HepG2 (cell line): ENCODE results near the gene RPF1. TPM values are rescaled to one million over a fixed set of nuclear protein-coding genes. Genes with fewer than 3 reads are reported as not detected.
A peak's percentile ranks its signal among the peaks of the same experiment; 100 is the strongest.

Source experiments
- ARNT ChIP-seq: fragments of 450-650 bp; IDR thresholded peaks from 2 replicates; pipeline ENCODE4 v1.6.1; 2017
- CENPT ChIP-seq: sonication (generic); formaldehyde crosslinking; IDR thresholded peaks from 2 replicates; pipeline ENCODE4 v1.8.0; 2022; ENCODE audit warnings: low read depth, mild to moderate bottlenecking, moderate library complexity, missing genetic modification reagents
- FOXJ3 ChIP-seq: sonication (generic); formaldehyde crosslinking; IDR thresholded peaks from 2 replicates; pipeline ENCODE4 v1.4.0; 2020; ENCODE audit warnings: missing genetic modification reagents, mild to moderate bottlenecking, borderline replicate concordance
- GTF2F1 ChIP-seq: fragments of 150-350 bp; IDR thresholded peaks from 2 replicates; pipeline ENCODE4 v1.6.1; 2014; ENCODE audit warnings: low read length
- MEIS2 ChIP-seq: sonication (generic); formaldehyde crosslinking; IDR thresholded peaks from 2 replicates; pipeline ENCODE4 v1.9.0; 2021; ENCODE audit warnings: mild to moderate bottlenecking, missing genetic modification reagents
- NAIF1 ChIP-seq: sonication (generic); formaldehyde crosslinking; IDR thresholded peaks from 2 replicates; pipeline ENCODE4 v1.5.0; 2020; ENCODE audit warnings: mild to moderate bottlenecking, missing genetic modification reagents, borderline replicate concordance
- POGZ ChIP-seq: sonication (generic); formaldehyde crosslinking; IDR thresholded peaks from 2 replicates; pipeline ENCODE4 v1.4.0; 2020; ENCODE audit warnings: mild to moderate bottlenecking, missing genetic modification reagents
- RAD21 ChIP-seq: fragments of 450-650 bp; formaldehyde crosslinking; IDR thresholded peaks from 2 replicates; pipeline ENCODE4 v1.5.0; 2020; ENCODE audit warnings: mild to moderate bottlenecking
- SETDB1 ChIP-seq: sonication (generic); formaldehyde crosslinking; IDR thresholded peaks from 2 replicates; pipeline ENCODE4 v1.5.1; 2020; ENCODE audit warnings: missing genetic modification reagents, mild to moderate bottlenecking, borderline replicate concordance
- SMYD3 ChIP-seq: sonication (generic); formaldehyde crosslinking; IDR thresholded peaks from 2 replicates; pipeline ENCODE4 v1.8.1; 2023; ENCODE audit warnings: mild to moderate bottlenecking, missing genetic modification reagents
- TOE1 ChIP-seq: sonication (generic); formaldehyde crosslinking; IDR thresholded peaks from 2 replicates; pipeline ENCODE4 v1.4.0; 2020; ENCODE audit warnings: mild to moderate bottlenecking, missing genetic modification reagents
- WIZ ChIP-seq: sonication (generic); formaldehyde crosslinking; IDR thresholded peaks from 2 replicates; pipeline ENCODE4 v1.5.1; 2020; ENCODE audit warnings: mild to moderate bottlenecking, missing genetic modification reagents
- ZBTB7B ChIP-seq: sonication (generic); formaldehyde crosslinking; IDR thresholded peaks from 2 replicates; pipeline ENCODE4 v1.4.0; 2020; ENCODE audit warnings: missing genetic modification reagents
- ZFP41 ChIP-seq: sonication (generic); formaldehyde crosslinking; IDR thresholded peaks from 2 replicates; pipeline ENCODE4 v1.4.0; 2020; ENCODE audit warnings: mild to moderate bottlenecking, missing genetic modification reagents, borderline replicate concordance
- ZMYM3 ChIP-seq: sonication (generic); formaldehyde crosslinking; IDR thresholded peaks from 2 replicates; pipeline ENCODE4 v1.5.1; 2020; ENCODE audit warnings: mild to moderate bottlenecking, missing genetic modification reagents
- ZNF343 ChIP-seq: sonication (generic); formaldehyde crosslinking; IDR thresholded peaks from 2 replicates; pipeline ENCODE4 v1.4.0; 2020; ENCODE audit warnings: mild to moderate bottlenecking, missing genetic modification reagents
- ZNF446 ChIP-seq: sonication (generic); formaldehyde crosslinking; IDR thresholded peaks from 2 replicates; pipeline ENCODE4 v1.5.0; 2020; ENCODE audit warnings: mild to moderate bottlenecking, missing genetic modification reagents
- ZNF619 ChIP-seq: sonication (generic); formaldehyde crosslinking; IDR thresholded peaks from 2 replicates; pipeline ENCODE4 v1.4.0; 2020; ENCODE audit warnings: mild to moderate bottlenecking, missing genetic modification reagents
- ZNF780A ChIP-seq: sonication (generic); formaldehyde crosslinking; IDR thresholded peaks from 2 replicates; pipeline ENCODE4 v1.8.0; 2022; ENCODE audit warnings: mild to moderate bottlenecking, missing genetic modification reagents, moderate library complexity
- ZNF788 ChIP-seq: sonication (generic); formaldehyde crosslinking; IDR thresholded peaks from 2 replicates; pipeline ENCODE4 v1.5.0; 2020; ENCODE audit warnings: mild to moderate bottlenecking, missing genetic modification reagents, borderline replicate concordance
- ZSCAN30 ChIP-seq: sonication (generic); formaldehyde crosslinking; IDR thresholded peaks from 2 replicates; pipeline ENCODE4 v1.5.0; 2020; ENCODE audit warnings: mild to moderate bottlenecking, missing genetic modification reagents
- polyA plus RNA-seq, 8 experiments: library from polyadenylated mRNA; depleted of rRNA in 3 of 8; stranded (reverse) in 7 of 8; unstranded in 1 of 8; fragments of >200 nt; fragmentation: Illumina TruSeq in 4 of 8; extraction: Trizol in 4 of 8; gene quantifications; 2 replicates each; pipeline versions ENCODE4 v1.2.1 to v1.2.3, GENCODE V29; 2011 to 2016; ENCODE audit warnings: low read depth in 4 of 8, missing spikeins in 1 of 8, mixed read lengths in 1 of 8; ENCODE audit not compliant: insufficient read depth in 1 of 8
- total RNA-seq, 5 experiments: library from RNA; depleted of rRNA; stranded (reverse); fragments of >200 nt; fragmentation: Illumina TruSeq; extraction: Trizol; gene quantifications; 2 replicates each; pipeline ENCODE4 v1.2.3, GENCODE V29; 2016; ENCODE audit warnings: low read depth in 1 of 5
- TF ChIP-seq, protein P1 (sequence below): sonication (generic); formaldehyde crosslinking; IDR thresholded peaks from 2 replicates; pipeline ENCODE4 v1.5.0; 2020; ENCODE audit warnings: mild to moderate bottlenecking, missing genetic modification reagents, borderline replicate concordance
- TF ChIP-seq, protein P2 (sequence below): sonication (generic); formaldehyde crosslinking; IDR thresholded peaks from 2 replicates; pipeline ENCODE4 v1.8.0; 2022; ENCODE audit warnings: missing genetic modification reagents, mild to moderate bottlenecking, inconsistent platforms, borderline replicate concordance
- TF ChIP-seq, protein P3 (sequence below): sonication (generic); formaldehyde crosslinking; IDR thresholded peaks from 2 replicates; pipeline ENCODE4 v1.4.0; 2020; ENCODE audit warnings: mild to moderate bottlenecking, missing genetic modification reagents

The RPF1 gene
- total and polyA plus RNA-seq, 2 of the 13 experiments (the other 11 are each of a cell fraction or from before 2014, with no cell fraction given), result 23.0 to 39.0 TPM

DNA sequence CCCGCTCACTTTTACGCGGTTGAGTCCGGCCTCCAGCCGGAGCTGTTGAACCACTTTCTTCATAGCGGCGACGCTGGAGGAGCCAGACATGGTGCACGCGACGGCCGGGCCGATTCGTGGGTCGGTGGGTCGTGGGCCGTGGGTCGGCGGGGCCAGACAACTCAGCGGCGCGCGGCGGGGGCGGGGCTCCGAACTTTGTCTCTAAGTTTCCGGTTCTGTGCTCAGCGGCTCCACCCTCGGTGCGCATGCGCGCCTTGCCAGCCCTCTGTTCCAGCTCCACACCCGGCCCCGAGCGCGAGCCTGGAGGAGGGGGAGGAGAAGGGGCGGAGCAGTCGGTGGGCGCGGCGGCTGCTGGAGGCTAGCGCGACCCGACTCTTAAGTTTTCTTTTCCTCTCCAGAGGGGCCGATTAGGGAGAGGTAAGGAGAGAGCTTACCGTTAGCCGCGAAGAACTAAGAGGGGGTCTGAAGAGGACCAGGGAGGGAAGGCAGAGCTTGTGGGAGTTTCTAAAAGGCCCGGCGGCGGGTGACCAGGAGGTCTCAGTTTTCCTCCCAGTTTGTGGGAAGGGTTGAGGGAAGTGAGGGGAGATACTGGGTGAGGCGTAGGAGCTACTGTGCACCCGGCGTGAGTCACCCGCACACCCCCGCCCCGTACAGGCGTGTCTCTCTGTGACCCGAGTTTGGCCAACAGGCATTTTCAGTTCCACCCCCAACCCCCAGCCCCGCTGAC, 27.1 kb downstream of the RPF1 start, which contains the start of the genes GNG5 and SPATA1 (continued):
- TF ChIP-seq, protein P1, sequence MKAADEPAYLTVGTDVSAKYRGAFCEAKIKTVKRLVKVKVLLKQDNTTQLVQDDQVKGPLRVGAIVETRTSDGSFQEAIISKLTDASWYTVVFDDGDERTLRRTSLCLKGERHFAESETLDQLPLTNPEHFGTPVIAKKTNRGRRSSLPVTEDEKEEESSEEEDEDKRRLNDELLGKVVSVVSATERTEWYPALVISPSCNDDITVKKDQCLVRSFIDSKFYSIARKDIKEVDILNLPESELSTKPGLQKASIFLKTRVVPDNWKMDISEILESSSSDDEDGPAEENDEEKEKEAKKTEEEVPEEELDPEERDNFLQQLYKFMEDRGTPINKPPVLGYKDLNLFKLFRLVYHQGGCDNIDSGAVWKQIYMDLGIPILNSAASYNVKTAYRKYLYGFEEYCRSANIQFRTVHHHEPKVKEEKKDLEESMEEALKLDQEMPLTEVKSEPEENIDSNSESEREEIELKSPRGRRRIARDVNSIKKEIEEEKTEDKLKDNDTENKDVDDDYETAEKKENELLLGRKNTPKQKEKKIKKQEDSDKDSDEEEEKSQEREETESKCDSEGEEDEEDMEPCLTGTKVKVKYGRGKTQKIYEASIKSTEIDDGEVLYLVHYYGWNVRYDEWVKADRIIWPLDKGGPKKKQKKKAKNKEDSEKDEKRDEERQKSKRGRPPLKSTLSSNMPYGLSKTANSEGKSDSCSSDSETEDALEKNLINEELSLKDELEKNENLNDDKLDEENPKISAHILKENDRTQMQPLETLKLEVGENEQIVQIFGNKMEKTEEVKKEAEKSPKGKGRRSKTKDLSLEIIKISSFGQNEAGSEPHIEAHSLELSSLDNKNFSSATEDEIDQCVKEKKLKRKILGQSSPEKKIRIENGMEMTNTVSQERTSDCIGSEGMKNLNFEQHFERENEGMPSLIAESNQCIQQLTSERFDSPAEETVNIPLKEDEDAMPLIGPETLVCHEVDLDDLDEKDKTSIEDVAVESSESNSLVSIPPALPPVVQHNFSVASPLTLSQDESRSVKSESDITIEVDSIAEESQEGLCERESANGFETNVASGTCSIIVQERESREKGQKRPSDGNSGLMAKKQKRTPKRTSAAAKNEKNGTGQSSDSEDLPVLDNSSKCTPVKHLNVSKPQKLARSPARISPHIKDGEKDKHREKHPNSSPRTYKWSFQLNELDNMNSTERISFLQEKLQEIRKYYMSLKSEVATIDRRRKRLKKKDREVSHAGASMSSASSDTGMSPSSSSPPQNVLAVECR (CRISPR knock-in tag), result peak; percentile 69; the same call in 1 of the 2 replicates
- no peak for TF ChIP-seq CENPT (CRISPR knock-in tag)
- no peak; the same call in 1 of the 2 replicates for TF ChIP-seq MEIS2 (CRISPR knock-in tag)
- TF ChIP-seq FOXJ3, result no peak; the same call in 1 of the 2 replicates
- TF ChIP-seq, protein P2, sequence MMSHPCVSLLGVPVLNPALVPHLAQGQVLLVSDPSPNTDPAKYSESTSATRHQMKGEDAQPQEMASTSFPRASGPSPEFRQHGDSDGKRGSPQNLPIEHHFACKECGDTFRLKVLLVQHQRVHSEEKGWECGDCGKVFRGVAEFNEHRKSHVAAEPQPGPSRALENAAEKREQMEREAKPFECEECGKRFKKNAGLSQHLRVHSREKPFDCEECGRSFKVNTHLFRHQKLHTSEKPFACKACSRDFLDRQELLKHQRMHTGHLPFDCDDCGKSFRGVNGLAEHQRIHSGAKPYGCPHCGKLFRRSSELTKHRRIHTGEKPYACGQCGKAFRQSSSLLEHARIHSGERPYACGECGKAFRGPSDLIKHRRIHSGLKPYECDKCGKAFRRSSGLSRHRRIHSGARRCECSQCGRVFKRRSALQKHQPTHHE (CRISPR knock-in tag), result no peak; the same call in 1 of the 2 replicates
- TF ChIP-seq ZNF446 (CRISPR knock-in tag), result no peak
- TF ChIP-seq TOE1 (CRISPR knock-in tag), result no peak
- TF ChIP-seq ZSCAN30 (CRISPR knock-in tag), result no peak
- no peak for TF ChIP-seq SETDB1
- TF ChIP-seq, protein P3, sequence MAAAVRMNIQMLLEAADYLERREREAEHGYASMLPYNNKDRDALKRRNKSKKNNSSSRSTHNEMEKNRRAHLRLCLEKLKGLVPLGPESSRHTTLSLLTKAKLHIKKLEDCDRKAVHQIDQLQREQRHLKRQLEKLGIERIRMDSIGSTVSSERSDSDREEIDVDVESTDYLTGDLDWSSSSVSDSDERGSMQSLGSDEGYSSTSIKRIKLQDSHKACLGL, result no peak; the same call in 1 of the 2 replicates
- peak; percentile 36; the same call in 1 of the 2 replicates for TF ChIP-seq POGZ (CRISPR knock-in tag)
- peak; percentile 59; the same call in 1 of the 2 replicates for TF ChIP-seq GTF2F1
- peak; percentile 72; the same call in 1 of the 2 replicates for TF ChIP-seq ZBTB7B (CRISPR knock-in tag)
- TF ChIP-seq ARNT, result no peak
- TF ChIP-seq ZFP41 (CRISPR knock-in tag), result no peak
- peak; percentile 48; the same call in 1 of the 2 replicates for TF ChIP-seq ZNF343 (CRISPR knock-in tag)
- no peak for TF ChIP-seq ZMYM3 (CRISPR knock-in tag)
- TF ChIP-seq WIZ (CRISPR knock-in tag), result 0 out of 2 replicates have a peak, but pooled peaks have one; percentile 49
- peak; percentile 54; the same call in 1 of the 2 replicates for TF ChIP-seq ZNF788 (CRISPR knock-in tag)
- no peak for TF ChIP-seq ZNF619 (CRISPR knock-in tag)
- 0 out of 2 replicates have a peak, but pooled peaks have one; percentile 42 for TF ChIP-seq NAIF1 (CRISPR knock-in tag)
- no peak for TF ChIP-seq ZNF780A (CRISPR knock-in tag)
- TF ChIP-seq SMYD3 (CRISPR knock-in tag), result no peak
- TF ChIP-seq RAD21 (CRISPR knock-in tag), result peak; percentile 33; the same call in 1 of the 2 replicates
